Endometrial microvascular endothelial cells (primary cell): Measurements from ENCODE around the gene CYP2A6. TPM values are rescaled to one million over a fixed set of nuclear protein-coding genes. Genes with fewer than 3 reads are reported as not detected.

Experiments used
- total RNA-seq: library from RNA; depleted of rRNA; stranded (reverse); fragments of >200 nt; gene quantifications from one replicate; pipeline ENCODE4 v1.2.3, GENCODE V29; 2015; ENCODE audit errors: inconsistent ontology term

Gene CYP2A6
- total RNA-seq, 1 donor from 2014 or later, result not detected

Other genes starting within 250 kb of the CYP2A6 start
- 11.6 TPM for gene LTBP4, start 249.1 kb downstream of the CYP2A6 start, total RNA-seq
- gene NUMBL, start 159.8 kb downstream of the CYP2A6 start, total RNA-seq, result 33.1 TPM
- 26.2 TPM for gene COQ8B, start 133.6 kb downstream of the CYP2A6 start, total RNA-seq
- 20.5 TPM for gene ITPKC, start 133.3 kb downstream of the CYP2A6 start, total RNA-seq
- gene ACTMAP, start 100.0 kb downstream of the CYP2A6 start, total RNA-seq, result 2.0 TPM
- 80.3 TPM for gene SNRPA, start 99.2 kb downstream of the CYP2A6 start, total RNA-seq
- gene MIA, start 74.9 kb downstream of the CYP2A6 start, total RNA-seq, result not detected
- 30.0 TPM for gene RAB4B, start 72.2 kb downstream of the CYP2A6 start, total RNA-seq
- gene EGLN2, start 51.3 kb downstream of the CYP2A6 start, total RNA-seq, result 121 TPM
- not detected for gene CYP2A7, start 31.8 kb upstream of the CYP2A6 start, total RNA-seq
- gene CYP2B6, start 140.8 kb upstream of the CYP2A6 start, total RNA-seq, result not detected
- not detected for gene CYP2A13, start 238.0 kb upstream of the CYP2A6 start, total RNA-seq